WTC11 (cell line): ENCODE measurements around the gene PIK3IP1. TPM values are rescaled to one million over a fixed set of nuclear protein-coding genes. Genes with fewer than 3 reads are reported as not detected.
A peak's percentile ranks its signal among the peaks of the same experiment; 100 is the strongest.

Experiments used
- ATAC-seq: fragments of 200-7000 bp; cut with Tn5 transposase; 2 replicates; pipeline ENCODE4 v1.10.0; 2021; ENCODE audit warnings: mild to moderate bottlenecking, moderate library complexity
- CTCF ChIA-PET: fragments of 300-600 bp; sonication (Branson Sonifier 250); formaldehyde crosslinking; loops from one replicate; lab custom pipeline; 2021; ENCODE audit warnings: antibody characterized with exemption; lab: Charles Lee
- POLR2A ChIA-PET: fragments of 350-600 bp; sonication (Branson Sonifier 250); formaldehyde crosslinking; loops from one replicate; lab custom pipeline; 2021; ENCODE audit warnings: antibody characterized with exemption; lab: Charles Lee
- DNase-seq: peaks from one replicate; pipeline ENCODE4 v3.0.0; 2021; ENCODE audit warnings: low spot score
- H3K27ac Mint-ChIP-seq: 2 replicates; pipeline ENCODE4 v1.8.0; 2021; ENCODE audit warnings: mixed read lengths
- H3K27me3 Mint-ChIP-seq: 2 replicates; pipeline ENCODE4 v1.8.0; 2021; ENCODE audit warnings: low read depth, mild to moderate bottlenecking, moderate library complexity, mixed read lengths
- H3K36me3 Mint-ChIP-seq: 2 replicates; pipeline ENCODE4 v1.8.0; 2021; ENCODE audit warnings: mixed read lengths
- H3K4me1 Mint-ChIP-seq: 2 replicates; pipeline ENCODE4 v1.8.0; 2022; ENCODE audit warnings: mixed read lengths
- H3K4me3 Mint-ChIP-seq: 2 replicates; pipeline ENCODE4 v1.8.0; 2021; ENCODE audit warnings: mild to moderate bottlenecking, moderate library complexity, mixed read lengths
- H3K9me3 Mint-ChIP-seq: 2 replicates; pipeline ENCODE4 v1.8.0; 2021; ENCODE audit warnings: mixed read lengths
- AR ChIP-seq: fragments of 250-450 bp; sonication (Bioruptor Pico); IDR thresholded peaks from 2 replicates; pipeline ENCODE4 v1.9.0; 2021; ENCODE audit warnings: mild to moderate bottlenecking
- CREB1 ChIP-seq: sonication (generic); formaldehyde crosslinking; IDR thresholded peaks from 2 replicates; pipeline ENCODE4 v1.8.0; 2023; ENCODE audit warnings: mild to moderate bottlenecking, missing genetic modification reagents
- ELF4 ChIP-seq: sonication (generic); formaldehyde crosslinking; IDR thresholded peaks from 2 replicates; pipeline ENCODE4 v1.8.1; 2022; ENCODE audit warnings: low read depth, mild to moderate bottlenecking, moderate library complexity, missing genetic modification reagents
- ESRRA ChIP-seq: sonication (generic); formaldehyde crosslinking; IDR thresholded peaks from 2 replicates; pipeline ENCODE4 v1.8.1; 2022; ENCODE audit warnings: mild to moderate bottlenecking, missing genetic modification reagents, borderline replicate concordance
- GABPB1 ChIP-seq: sonication (generic); formaldehyde crosslinking; IDR thresholded peaks from 2 replicates; pipeline ENCODE4 v1.8.1; 2023; ENCODE audit warnings: mild to moderate bottlenecking, missing genetic modification reagents
- HMGA2 ChIP-seq: fragments of 250-450 bp; sonication (Bioruptor Pico); IDR thresholded peaks from 2 replicates; pipeline ENCODE4 v1.4.0; 2021; ENCODE audit warnings: mild to moderate bottlenecking, moderate library complexity
- HMGXB4 ChIP-seq: sonication (generic); formaldehyde crosslinking; IDR thresholded peaks from 2 replicates; pipeline ENCODE4 v1.8.1; 2023; ENCODE audit warnings: mild to moderate bottlenecking, moderate library complexity, missing genetic modification reagents
- NFE2L1 ChIP-seq: sonication (generic); formaldehyde crosslinking; IDR thresholded peaks from 2 replicates; pipeline ENCODE4 v1.8.1; 2023; ENCODE audit warnings: missing genetic modification reagents
- NR2C2 ChIP-seq: sonication (generic); formaldehyde crosslinking; IDR thresholded peaks from 2 replicates; pipeline ENCODE4 v1.8.0; 2022; ENCODE audit warnings: mild to moderate bottlenecking, missing genetic modification reagents
- NR3C1 ChIP-seq: sonication (generic); formaldehyde crosslinking; conservative IDR thresholded peaks from 2 replicates; pipeline ENCODE4 v1.8.1; 2023; ENCODE audit warnings: low read depth, mild to moderate bottlenecking, missing genetic modification reagents
- TCF7 ChIP-seq: sonication (generic); formaldehyde crosslinking; IDR thresholded peaks from 2 replicates; pipeline ENCODE4 v1.8.0; 2022; ENCODE audit warnings: mild to moderate bottlenecking, low read depth, missing genetic modification reagents, moderate library complexity
- ZBTB21 ChIP-seq: sonication (generic); formaldehyde crosslinking; IDR thresholded peaks from 2 replicates; pipeline ENCODE4 v1.8.1; 2023; ENCODE audit warnings: mild to moderate bottlenecking, missing genetic modification reagents, borderline replicate concordance
- ZNF263 ChIP-seq: sonication (generic); formaldehyde crosslinking; IDR thresholded peaks from 2 replicates; pipeline ENCODE4 v1.8.1; 2022; ENCODE audit warnings: low read depth, mild to moderate bottlenecking, moderate library complexity, missing genetic modification reagents
- ZNF317 ChIP-seq: sonication (generic); formaldehyde crosslinking; IDR thresholded peaks from 2 replicates; pipeline ENCODE4 v1.8.1; 2023; ENCODE audit warnings: low read depth, mild to moderate bottlenecking, moderate library complexity, missing genetic modification reagents, borderline replicate concordance
- total RNA-seq: library from RNA; stranded (reverse); gene quantifications from 3 replicates; pipeline ENCODE4 v1.2.3, GENCODE V29; 2021
- TF ChIP-seq, protein P1 (sequence below): sonication (generic); formaldehyde crosslinking; IDR thresholded peaks from 2 replicates; pipeline ENCODE4 v1.8.1; 2023; ENCODE audit warnings: mild to moderate bottlenecking, missing genetic modification reagents, moderate library complexity
- TF ChIP-seq, protein P2 (sequence below): sonication (generic); formaldehyde crosslinking; IDR thresholded peaks from 2 replicates; pipeline ENCODE4 v1.8.1; 2022; ENCODE audit warnings: mild to moderate bottlenecking, moderate library complexity, missing genetic modification reagents
- TF ChIP-seq, protein P3 (sequence below): sonication (generic); formaldehyde crosslinking; IDR thresholded peaks from 2 replicates; pipeline ENCODE4 v1.8.1; 2023; ENCODE audit warnings: mild to moderate bottlenecking, missing genetic modification reagents

The PIK3IP1 gene
- total RNA-seq, 1 experiment from 2014 or later, result 2.0 TPM

- no peak for TF ChIP-seq HMGXB4
Measured at GRCh38 chr22:31262312-31263133, 29.8 kb downstream of the PIK3IP1 start (continued).

GRCh38 chr22:31260474-31260856 lies 31.8 kb downstream of the PIK3IP1 start:
- DNase-seq (no peak), ATAC-seq (no peak)
- Mint-ChIP-seq H3K4me1 (peaks cover 6% of the 10 kb centered on the region), H3K4me3 (no peak overlapping the region), H3K9me3 (peaks cover 5% of the 10 kb centered on the region; the same call in 1 of the 2 replicates), H3K27ac (peak overlapping the region; percentile 11; the same call in 1 of the 2 replicates), H3K36me3 (peaks cover 38% of the 10 kb centered on the region), H3K27me3 (no peaks in the 10 kb centered on the region)
- ChIA-PET POLR2A (no interaction called here), CTCF (no interaction called here)
- no peak for TF ChIP-seq ZBTB21 (CRISPR knock-in tag)
- TF ChIP-seq GABPB1 (CRISPR knock-in tag), result no peak
- TF ChIP-seq, protein P1, sequence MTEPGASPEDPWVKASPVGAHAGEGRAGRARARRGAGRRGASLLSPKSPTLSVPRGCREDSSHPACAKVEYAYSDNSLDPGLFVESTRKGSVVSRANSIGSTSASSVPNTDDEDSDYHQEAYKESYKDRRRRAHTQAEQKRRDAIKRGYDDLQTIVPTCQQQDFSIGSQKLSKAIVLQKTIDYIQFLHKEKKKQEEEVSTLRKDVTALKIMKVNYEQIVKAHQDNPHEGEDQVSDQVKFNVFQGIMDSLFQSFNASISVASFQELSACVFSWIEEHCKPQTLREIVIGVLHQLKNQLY (CRISPR knock-in tag), result no peak
- no peak for TF ChIP-seq NFE2L1 (CRISPR knock-in tag)
- no peak for TF ChIP-seq NR2C2 (CRISPR knock-in tag)
- no peak for TF ChIP-seq ESRRA (CRISPR knock-in tag)
- TF ChIP-seq, all 79 proteins: peak for 0

GRCh38 chr22:31259798-31260473 lies 32.4 kb downstream of the PIK3IP1 start:
- DNase-seq, result no peak
- Mint-ChIP-seq H3K4me3 (no peak overlapping the region), H3K9me3 (peaks cover 5% of the 10 kb centered on the region; the same call in 1 of the 2 replicates), H3K36me3 (peaks cover 38% of the 10 kb centered on the region), H3K27ac (peak overlapping the region; percentile 11), H3K4me1 (peaks cover 6% of the 10 kb centered on the region), H3K27me3 (no peaks in the 10 kb centered on the region)
- CTCF ChIA-PET, result no interaction called here
- POLR2A ChIA-PET, result no interaction called here
- ATAC-seq, result no peak
- TF ChIP-seq, protein P2, sequence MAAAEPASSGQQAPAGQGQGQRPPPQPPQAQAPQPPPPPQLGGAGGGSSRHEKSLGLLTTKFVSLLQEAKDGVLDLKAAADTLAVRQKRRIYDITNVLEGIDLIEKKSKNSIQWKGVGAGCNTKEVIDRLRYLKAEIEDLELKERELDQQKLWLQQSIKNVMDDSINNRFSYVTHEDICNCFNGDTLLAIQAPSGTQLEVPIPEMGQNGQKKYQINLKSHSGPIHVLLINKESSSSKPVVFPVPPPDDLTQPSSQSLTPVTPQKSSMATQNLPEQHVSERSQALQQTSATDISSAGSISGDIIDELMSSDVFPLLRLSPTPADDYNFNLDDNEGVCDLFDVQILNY (CRISPR knock-in tag), result no peak
- TF ChIP-seq, protein P3, sequence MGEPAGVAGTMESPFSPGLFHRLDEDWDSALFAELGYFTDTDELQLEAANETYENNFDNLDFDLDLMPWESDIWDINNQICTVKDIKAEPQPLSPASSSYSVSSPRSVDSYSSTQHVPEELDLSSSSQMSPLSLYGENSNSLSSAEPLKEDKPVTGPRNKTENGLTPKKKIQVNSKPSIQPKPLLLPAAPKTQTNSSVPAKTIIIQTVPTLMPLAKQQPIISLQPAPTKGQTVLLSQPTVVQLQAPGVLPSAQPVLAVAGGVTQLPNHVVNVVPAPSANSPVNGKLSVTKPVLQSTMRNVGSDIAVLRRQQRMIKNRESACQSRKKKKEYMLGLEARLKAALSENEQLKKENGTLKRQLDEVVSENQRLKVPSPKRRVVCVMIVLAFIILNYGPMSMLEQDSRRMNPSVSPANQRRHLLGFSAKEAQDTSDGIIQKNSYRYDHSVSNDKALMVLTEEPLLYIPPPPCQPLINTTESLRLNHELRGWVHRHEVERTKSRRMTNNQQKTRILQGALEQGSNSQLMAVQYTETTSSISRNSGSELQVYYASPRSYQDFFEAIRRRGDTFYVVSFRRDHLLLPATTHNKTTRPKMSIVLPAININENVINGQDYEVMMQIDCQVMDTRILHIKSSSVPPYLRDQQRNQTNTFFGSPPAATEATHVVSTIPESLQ (CRISPR knock-in tag), result no peak
- TF ChIP-seq NR3C1 (CRISPR knock-in tag) (no peak), ZNF317 (CRISPR knock-in tag) (no peak), AR (CRISPR knock-in tag) (no peak), ZNF263 (no peak), CREB1 (CRISPR knock-in tag) (no peak), HMGXB4 (no peak), TCF7 (CRISPR knock-in tag) (no peak), ELF4 (CRISPR knock-in tag) (no peak), HMGA2 (CRISPR knock-in tag) (no peak)
